HG02943 (cell line): ENCODE data around the gene RNF212B.
"Not testable (repeated sequence)": the region's sequence is repeated elsewhere in the genome, so short reads cannot be mapped to it uniquely, and the experiment has no call there.

Experiments
- ATAC-seq: cut with Tn5 transposase; IDR thresholded peaks from one replicate; pipeline ENCODE4 v1.9.1; 2021; ENCODE audit warnings: mild to moderate bottlenecking, low read depth, moderate library complexity; ENCODE audit not compliant: unreplicated experiment

RNF212B gene, protein sequence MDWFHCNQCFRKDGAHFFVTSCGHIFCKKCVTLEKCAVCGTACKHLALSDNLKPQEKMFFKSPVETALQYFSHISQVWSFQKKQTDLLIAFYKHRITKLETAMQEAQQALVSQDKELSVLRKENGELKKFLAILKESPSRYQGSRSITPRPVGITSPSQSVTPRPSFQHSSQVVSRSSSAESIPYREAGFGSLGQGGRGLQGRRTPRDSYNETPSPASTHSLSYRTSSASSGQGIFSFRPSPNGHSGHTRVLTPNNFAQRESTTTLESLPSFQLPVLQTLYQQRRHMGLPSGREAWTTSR

DNA sequence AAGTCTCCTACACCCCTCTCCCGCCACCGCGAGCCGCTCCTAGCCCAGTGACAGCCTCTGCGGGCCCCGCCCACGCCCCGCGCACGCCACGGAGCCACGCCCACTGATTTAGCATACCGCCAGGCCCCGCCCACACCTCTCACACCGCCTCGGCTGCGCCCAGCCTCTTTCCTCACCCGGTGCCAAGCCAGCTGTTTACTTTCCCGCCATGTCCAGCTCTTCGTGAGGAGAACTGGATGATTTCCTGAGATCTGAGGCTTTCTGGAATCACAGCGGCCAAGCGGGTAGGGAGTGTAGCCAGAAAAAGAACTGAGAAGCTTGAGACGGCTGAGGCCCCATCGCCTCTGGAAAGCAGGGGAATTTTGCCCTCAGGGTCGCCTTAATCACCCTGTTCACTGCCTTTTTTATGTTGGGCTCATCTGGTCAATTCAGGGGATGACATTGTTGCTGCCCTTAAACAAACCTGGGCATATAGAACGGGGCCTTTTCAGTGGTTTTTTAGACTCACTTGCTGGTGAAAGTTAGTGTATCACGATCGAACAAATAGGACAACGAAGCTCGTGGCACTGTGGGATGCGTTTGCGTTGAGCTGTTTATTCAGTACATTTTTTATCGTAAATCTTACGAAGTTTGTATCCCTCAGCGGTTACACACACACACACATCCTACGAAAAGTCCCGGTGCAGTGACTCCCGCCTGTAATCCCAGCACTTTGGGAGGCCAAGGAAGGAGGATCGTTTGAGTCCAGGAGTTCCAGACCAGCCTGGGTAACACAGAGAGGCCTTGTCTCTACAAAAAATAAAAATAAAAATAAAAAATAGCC, at the start of gene RNF212B:
RNF212B (plus strand) TSS at position 165 of the 823 bp plus-strand sequence. CDS start 2,410 bp downstream, outside the sequence.
- no peak for ATAC-seq

DNA sequence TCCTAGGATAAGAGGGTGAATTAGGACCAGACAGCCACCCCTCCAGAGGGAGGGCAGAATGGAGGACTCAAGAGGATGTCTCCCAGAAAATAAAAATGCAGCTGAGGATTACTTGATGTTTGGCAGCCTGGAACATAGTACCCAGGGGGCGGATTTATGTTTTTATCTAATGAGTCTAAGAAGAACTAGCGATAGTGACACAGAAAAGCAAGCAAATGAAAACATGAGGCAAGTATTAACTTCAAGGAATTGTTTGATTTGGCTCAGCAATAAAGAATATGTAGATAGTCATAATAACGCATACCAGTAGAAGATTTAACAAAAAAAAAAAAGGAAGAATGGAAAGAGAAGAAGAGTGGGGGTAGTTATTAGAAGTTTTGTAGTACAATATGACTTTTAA, 44.3 kb upstream of the RNF212B start:
- ATAC-seq = no peak

DNA sequence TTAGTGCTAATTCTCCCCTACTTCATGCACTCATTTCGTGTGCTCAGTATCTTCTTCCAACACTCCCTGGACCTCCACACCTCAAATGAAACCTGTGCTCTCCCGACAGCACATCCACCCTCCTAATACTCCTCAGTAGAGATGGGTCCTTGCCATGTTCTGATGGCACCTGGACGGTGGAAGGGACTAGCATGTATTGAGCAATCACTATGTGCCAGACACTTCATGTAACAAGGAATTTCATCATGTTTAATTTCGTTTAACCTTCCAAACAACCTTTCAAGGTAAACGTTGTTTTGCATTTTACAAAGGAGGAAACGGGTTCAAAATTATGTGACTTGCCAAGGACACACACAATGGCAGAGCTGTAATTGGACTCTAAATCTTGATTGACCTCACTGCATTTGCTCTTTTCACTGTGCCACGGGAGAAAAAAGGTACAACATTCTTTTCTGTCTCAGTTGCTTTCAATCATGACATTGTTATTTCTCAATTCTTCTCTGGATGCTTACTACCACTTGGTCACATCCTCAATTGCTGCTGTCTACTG, 42.1 kb upstream of the RNF212B start:
- no peak for ATAC-seq

DNA sequence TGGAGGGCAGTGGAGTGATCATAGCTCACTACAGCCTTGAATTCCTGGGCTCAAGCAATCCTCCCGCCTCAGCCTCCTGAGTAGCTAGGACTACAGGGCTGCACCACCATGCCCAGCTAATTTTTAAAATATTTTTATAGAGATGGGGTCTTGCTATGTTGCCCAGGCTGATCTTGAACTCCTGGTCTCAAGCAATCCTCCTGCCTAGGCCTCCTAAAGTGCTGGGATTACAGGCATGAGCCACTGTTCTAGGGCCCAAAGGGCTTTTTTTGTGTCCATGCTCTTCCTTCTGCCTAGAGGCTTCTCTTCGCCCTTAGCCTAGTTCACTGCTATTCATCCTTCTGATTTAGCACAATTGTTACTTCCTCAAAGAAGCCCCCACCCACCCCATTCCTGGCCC, 41.2 kb upstream of the RNF212B start:
- not testable (repeated sequence) for ATAC-seq

DNA sequence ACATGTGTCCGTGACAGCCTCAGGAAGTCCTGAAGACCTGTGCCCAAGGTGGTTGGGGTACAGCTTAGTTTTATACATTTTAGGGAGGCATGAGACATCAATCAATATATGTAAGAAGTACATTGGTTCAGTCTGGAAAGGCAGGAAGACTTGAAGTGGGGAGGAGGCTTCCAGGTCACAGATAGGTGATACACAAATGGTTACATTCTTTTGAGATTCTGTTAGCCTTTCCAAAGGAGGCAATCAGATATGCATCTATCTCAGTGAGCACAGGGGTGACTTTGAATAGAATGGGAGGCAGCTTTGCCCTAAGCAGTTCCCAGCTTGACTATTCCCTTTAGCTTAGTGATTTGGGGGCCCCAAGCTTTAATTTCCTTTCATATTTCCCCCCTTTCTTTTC, 38.6 kb upstream of the RNF212B start:
- ATAC-seq = not testable (repeated sequence)

- ATAC-seq = no peak
These were observed 35.7 kb upstream of the RNF212B start for GRCh38 chr14:23202001-23202400.

- no peak for ATAC-seq
These were observed 31.2 kb upstream of the RNF212B start for GRCh38 chr14:23206422-23207145.

DNA sequence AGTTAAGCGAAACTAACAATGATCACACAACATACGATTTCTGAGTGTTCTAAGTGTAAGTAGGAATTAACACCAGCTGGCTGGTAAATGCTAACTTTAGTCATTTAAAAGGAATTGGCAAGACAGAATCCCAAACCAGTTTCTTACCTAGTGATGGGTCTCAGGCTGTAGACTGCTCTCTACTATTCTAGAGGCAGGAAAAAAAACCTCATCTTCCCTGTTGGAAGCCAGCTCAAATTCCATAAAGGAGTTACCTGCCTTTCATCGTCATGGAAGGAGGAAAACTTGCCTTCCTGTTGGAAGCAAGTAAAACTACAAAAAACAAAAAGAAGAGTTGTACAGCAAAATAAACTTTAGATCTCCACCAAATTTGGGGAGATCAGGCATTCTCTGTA, 30.6 kb upstream of the RNF212B start:
- ATAC-seq = no peak

DNA sequence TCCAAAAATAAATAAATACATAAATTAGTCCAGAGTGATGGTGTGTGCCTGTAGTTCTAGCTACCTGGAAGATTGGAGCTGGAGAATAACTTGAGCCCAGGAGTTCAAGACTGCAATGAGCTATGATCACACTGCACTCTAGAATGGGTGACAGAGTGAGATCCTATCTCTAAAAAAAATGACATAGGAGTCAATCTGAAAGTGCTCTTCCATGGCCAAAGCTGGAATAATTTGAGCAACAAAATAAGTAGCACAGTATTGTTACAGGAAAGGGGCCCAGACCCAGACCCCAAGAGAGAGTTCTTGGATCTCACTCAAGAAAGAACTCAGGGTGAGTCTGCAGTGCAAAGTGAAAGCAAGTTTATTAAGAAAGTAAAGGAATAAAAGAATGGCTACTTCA, 29.4 kb upstream of the RNF212B start:
- ATAC-seq = no peak

GRCh38 chr14:23209651-23210423, 27.9 kb upstream of the RNF212B start:
- ATAC-seq = no peak

- ATAC-seq = no peak
These were observed 22.3 kb upstream of the RNF212B start for GRCh38 chr14:23215421-23215820.

GRCh38 chr14:23217032-23218020, 20.4 kb upstream of the RNF212B start:
- no peak for ATAC-seq

- ATAC-seq = no peak
These were observed 18.7 kb upstream of the RNF212B start for GRCh38 chr14:23219075-23219474.

DNA sequence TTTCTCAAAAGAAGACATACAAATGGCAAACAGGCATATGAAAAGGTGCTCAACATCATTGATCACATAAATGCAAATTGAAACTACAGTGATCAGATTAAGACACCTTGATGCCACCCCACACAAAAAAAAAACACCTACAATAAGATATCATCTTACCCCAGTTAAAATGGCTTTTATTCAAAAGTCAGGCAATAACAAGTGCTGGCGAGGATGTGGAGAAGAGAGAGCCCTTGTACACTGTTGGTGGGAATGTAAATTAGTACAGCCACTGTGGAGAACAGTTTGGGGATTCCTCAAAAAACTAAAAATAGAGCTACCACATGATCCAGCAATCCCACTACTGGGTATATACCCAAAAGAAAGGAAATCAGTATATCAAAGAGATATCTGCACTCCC, 12.8 kb upstream of the RNF212B start:
- not testable (repeated sequence) for ATAC-seq

DNA sequence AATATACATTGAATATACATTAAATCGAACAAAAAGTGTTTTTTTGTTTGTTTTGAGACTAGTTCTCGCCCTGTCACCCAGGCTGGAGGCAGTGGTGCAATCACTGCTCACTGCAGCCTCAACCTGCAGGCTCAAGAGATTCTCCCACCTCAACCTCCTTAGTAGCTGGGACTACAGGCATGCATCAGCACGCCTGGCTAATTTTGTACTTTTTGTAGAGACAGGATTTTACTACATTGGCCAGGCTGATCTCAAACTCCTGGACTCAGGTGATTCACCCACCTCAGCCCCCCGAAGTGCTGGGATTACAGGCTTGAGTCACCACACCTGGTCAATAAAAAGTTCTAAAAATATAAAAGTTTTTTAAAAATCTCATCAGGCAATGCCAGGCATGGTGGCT, 10.2 kb upstream of the RNF212B start:
- no peak for ATAC-seq

GRCh38 chr14:23228812-23229211, 8.9 kb upstream of the RNF212B start:
- no peak for ATAC-seq

DNA sequence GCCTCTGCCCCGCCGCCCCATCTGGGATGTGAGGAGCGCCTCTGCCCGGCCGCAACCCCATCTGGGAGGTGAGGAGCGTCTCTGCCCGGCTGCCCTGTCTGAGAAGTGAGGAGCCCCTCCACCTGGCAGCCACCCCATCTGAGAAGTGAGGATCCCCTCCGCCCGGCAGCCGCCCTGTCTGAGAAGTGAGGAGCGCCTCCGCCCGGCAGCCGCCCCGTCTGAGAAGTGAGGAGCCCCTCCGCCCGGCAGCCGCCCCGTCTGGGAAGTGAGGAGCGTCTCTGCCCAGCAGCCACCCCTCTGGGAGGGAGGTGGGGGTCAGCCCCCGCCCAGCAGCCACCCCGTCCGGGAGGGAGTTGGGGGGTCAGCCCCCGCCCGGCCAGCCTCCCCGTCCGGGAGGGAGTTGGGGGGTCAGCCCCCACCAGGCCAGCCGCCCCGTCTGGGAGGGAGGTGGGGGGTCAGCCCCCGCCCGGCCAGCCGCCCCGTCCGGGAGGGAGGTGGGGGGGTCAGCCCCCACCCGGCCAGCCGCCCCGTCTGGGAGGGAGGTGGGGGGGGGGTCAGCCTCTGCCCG, 5.4 kb upstream of the RNF212B start:
- not testable (repeated sequence) for ATAC-seq

GRCh38 chr14:23240661-23241060, 2.9 kb downstream of the RNF212B start:
- no peak for ATAC-seq
